ENCODE data around the gene NXNL2. TPM values are rescaled to one million over a fixed set of nuclear protein-coding genes. Genes with fewer than 3 reads are reported as not detected.

Gene NXNL2
- total and polyA plus RNA-seq, 2 experiments from 2014 or later, result 3.4 to 5.1 TPM

GRCh38 chr9:88535226-88536022, 446 bp downstream of the NXNL2 start:
- Histone ChIP-seq H3K27ac (ENCODE audit: low read depth) (no peak overlapping the region), H2AFZ (peak overlapping the region; percentile 91; the same call in 1 of the 2 replicates), H3K4me1 (ENCODE audit: insufficient read depth) (peaks cover 18% of the 10 kb centered on the region; the same call in 1 of the 2 replicates), H3K36me3 (ENCODE audit: insufficient read depth) (no peaks in the 10 kb centered on the region), H3K4me2 (peak overlapping the region; percentile 94), H3K9me2 (ENCODE audit: insufficient read depth) (no peaks in the 10 kb centered on the region), H4K20me1 (replicated peaks; ENCODE audit: insufficient read depth) (no peaks in the 10 kb centered on the region; the same call in 1 of the 2 replicates), H3F3A (replicated peaks; ENCODE audit: low read depth) (peaks cover 14% of the 10 kb centered on the region), H3K27me3 (ENCODE audit: insufficient read depth) (peaks cover 20% of the 10 kb centered on the region), H3K4me3 (peak overlapping the region; percentile 93), H3K79me2 (replicated peaks; ENCODE audit: insufficient read depth) (no peaks in the 10 kb centered on the region)
- peak; percentile 16 for ATAC-seq
- H3K4me1 Mint-ChIP-seq, result peaks cover 19% of the 10 kb centered on the region
- peak overlapping the region; percentile 81 for H3K4me3 Mint-ChIP-seq
- DNase-seq (ENCODE audit: low spot score), result peak; percentile 58
- H3K27ac Mint-ChIP-seq, result no peak overlapping the region
- peaks cover 6% of the 10 kb centered on the region for H3K9me3 Mint-ChIP-seq
- TF ChIP-seq EZH2phosphoT487 (IDR thresholded peaks at IDR 0.05; ENCODE audit: unreplicated experiment), result no peak
- TF ChIP-seq, protein P1, sequence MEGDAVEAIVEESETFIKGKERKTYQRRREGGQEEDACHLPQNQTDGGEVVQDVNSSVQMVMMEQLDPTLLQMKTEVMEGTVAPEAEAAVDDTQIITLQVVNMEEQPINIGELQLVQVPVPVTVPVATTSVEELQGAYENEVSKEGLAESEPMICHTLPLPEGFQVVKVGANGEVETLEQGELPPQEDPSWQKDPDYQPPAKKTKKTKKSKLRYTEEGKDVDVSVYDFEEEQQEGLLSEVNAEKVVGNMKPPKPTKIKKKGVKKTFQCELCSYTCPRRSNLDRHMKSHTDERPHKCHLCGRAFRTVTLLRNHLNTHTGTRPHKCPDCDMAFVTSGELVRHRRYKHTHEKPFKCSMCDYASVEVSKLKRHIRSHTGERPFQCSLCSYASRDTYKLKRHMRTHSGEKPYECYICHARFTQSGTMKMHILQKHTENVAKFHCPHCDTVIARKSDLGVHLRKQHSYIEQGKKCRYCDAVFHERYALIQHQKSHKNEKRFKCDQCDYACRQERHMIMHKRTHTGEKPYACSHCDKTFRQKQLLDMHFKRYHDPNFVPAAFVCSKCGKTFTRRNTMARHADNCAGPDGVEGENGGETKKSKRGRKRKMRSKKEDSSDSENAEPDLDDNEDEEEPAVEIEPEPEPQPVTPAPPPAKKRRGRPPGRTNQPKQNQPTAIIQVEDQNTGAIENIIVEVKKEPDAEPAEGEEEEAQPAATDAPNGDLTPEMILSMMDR (conservative IDR thresholded peaks at IDR 0.05; ENCODE audit: low read depth in 2 of 2), result peak; percentile 32 to 41
- peaks cover 32% of the 10 kb centered on the region for H3K27me3 Mint-ChIP-seq (ENCODE audit: insufficient read depth, low read depth, poor library complexity)
- no peaks in the 10 kb centered on the region; the same call in 2 of the 3 replicates for H3K36me3 Mint-ChIP-seq (ENCODE audit: low read depth)

DNA sequence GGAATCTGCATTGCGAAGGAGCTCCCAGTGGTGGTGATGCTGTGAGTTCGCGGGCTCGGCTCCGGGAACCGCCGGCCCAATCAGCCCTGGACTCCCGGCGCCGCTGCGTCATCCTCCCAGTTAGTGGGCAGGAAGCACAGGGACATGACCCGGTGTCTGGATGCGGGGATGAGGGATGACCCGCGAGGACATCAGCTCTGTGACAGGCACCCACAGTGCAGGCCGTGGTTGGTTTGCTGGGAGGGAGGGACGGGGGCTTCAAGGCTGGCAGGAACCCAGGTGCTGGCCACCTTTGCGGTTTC, 996 bp downstream of the NXNL2 start:
- Histone ChIP-seq H3K4me3 (peak overlapping the region; percentile 93), H3F3A (replicated peaks; ENCODE audit: low read depth) (peaks cover 14% of the 10 kb centered on the region), H4K20me1 (replicated peaks; ENCODE audit: insufficient read depth) (no peaks in the 10 kb centered on the region; the same call in 1 of the 2 replicates), H3K4me1 (ENCODE audit: insufficient read depth) (peaks cover 17% of the 10 kb centered on the region; the same call in 1 of the 2 replicates), H3K4me2 (peak overlapping the region; percentile 94), H2AFZ (peak overlapping the region; percentile 91; the same call in 1 of the 2 replicates), H3K79me2 (replicated peaks; ENCODE audit: insufficient read depth) (no peaks in the 10 kb centered on the region), H3K36me3 (ENCODE audit: insufficient read depth) (no peaks in the 10 kb centered on the region), H3K27me3 (ENCODE audit: insufficient read depth) (peaks cover 20% of the 10 kb centered on the region), H3K27ac (ENCODE audit: low read depth) (no peak overlapping the region), H3K9me2 (ENCODE audit: insufficient read depth) (no peaks in the 10 kb centered on the region)
- Mint-ChIP-seq H3K27ac (no peak overlapping the region), H3K4me1 (peaks cover 17% of the 10 kb centered on the region), H3K27me3 (ENCODE audit: insufficient read depth, low read depth, poor library complexity) (peaks cover 32% of the 10 kb centered on the region), H3K9me3 (peaks cover 6% of the 10 kb centered on the region), H3K36me3 (ENCODE audit: low read depth) (no peaks in the 10 kb centered on the region; the same call in 2 of the 3 replicates), H3K4me3 (peak overlapping the region; percentile 81)
- ATAC-seq (peak; percentile 1; the same call in 2 of the 3 replicates), DNase-seq (ENCODE audit: low spot score) (peak; percentile 48)
- no peak for TF ChIP-seq JUNB (IDR thresholded peaks at IDR 0.05; ENCODE audit: unreplicated experiment)
- TF ChIP-seq, protein P2, sequence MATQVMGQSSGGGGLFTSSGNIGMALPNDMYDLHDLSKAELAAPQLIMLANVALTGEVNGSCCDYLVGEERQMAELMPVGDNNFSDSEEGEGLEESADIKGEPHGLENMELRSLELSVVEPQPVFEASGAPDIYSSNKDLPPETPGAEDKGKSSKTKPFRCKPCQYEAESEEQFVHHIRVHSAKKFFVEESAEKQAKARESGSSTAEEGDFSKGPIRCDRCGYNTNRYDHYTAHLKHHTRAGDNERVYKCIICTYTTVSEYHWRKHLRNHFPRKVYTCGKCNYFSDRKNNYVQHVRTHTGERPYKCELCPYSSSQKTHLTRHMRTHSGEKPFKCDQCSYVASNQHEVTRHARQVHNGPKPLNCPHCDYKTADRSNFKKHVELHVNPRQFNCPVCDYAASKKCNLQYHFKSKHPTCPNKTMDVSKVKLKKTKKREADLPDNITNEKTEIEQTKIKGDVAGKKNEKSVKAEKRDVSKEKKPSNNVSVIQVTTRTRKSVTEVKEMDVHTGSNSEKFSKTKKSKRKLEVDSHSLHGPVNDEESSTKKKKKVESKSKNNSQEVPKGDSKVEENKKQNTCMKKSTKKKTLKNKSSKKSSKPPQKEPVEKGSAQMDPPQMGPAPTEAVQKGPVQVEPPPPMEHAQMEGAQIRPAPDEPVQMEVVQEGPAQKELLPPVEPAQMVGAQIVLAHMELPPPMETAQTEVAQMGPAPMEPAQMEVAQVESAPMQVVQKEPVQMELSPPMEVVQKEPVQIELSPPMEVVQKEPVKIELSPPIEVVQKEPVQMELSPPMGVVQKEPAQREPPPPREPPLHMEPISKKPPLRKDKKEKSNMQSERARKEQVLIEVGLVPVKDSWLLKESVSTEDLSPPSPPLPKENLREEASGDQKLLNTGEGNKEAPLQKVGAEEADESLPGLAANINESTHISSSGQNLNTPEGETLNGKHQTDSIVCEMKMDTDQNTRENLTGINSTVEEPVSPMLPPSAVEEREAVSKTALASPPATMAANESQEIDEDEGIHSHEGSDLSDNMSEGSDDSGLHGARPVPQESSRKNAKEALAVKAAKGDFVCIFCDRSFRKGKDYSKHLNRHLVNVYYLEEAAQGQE (IDR thresholded peaks at IDR 0.05; ENCODE audit: unreplicated experiment), result no peak
- no peak for TF ChIP-seq NANOG (IDR thresholded peaks at IDR 0.05; ENCODE audit: borderline replicate concordance)
- TF ChIP-seq, protein P1 (conservative IDR thresholded peaks at IDR 0.05; ENCODE audit: low read depth in 2 of 2), result no peak
- TF ChIP-seq, protein P3, sequence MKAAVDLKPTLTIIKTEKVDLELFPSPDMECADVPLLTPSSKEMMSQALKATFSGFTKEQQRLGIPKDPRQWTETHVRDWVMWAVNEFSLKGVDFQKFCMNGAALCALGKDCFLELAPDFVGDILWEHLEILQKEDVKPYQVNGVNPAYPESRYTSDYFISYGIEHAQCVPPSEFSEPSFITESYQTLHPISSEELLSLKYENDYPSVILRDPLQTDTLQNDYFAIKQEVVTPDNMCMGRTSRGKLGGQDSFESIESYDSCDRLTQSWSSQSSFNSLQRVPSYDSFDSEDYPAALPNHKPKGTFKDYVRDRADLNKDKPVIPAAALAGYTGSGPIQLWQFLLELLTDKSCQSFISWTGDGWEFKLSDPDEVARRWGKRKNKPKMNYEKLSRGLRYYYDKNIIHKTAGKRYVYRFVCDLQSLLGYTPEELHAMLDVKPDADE (IDR thresholded peaks at IDR 0.05), result no peak
- TF ChIP-seq POLR2AphosphoS5 (IDR thresholded peaks at IDR 0.05; ENCODE audit: low read depth), result no peak
